Lower leg skin (tissue), 3 donors: ENCODE results near the gene LIPC.

Experiments
- CTCF ChIP-seq, 3 donors: fragments of 450-650 bp; IDR thresholded peaks; one replicate each; pipeline ENCODE4 v1.5.1; 2016; ENCODE audit warnings: antibody characterized with exemption in 3 of 3, mild to moderate bottlenecking in 3 of 3, moderate library complexity in 2 of 3
- POLR2A ChIP-seq, 2 donors: fragments of 450-650 bp; IDR thresholded peaks; one replicate each; pipeline ENCODE4 v1.6.1; 2016 to 2017; ENCODE audit warnings: antibody characterized with exemption in 2 of 2, mild to moderate bottlenecking in 1 of 2, moderate library complexity in 1 of 2

GRCh38 chr15:58424722-58425121 is 7.1 kb upstream of the LIPC start:
- TF ChIP-seq CTCF (IDR thresholded peaks at IDR 0.05) = no peak
- no peak for TF ChIP-seq POLR2A (IDR thresholded peaks at IDR 0.05)
